GM21381 (cell line): Measurements from ENCODE around the gene RIOK2.
A peak's percentile ranks its signal among the peaks of the same experiment; 100 is the strongest.
"Not testable (repeated sequence)": the region's sequence is repeated elsewhere in the genome, so short reads cannot be mapped to it uniquely, and the experiment has no call there.

Source experiments
- ATAC-seq: cut with Tn5 transposase; IDR thresholded peaks from one replicate; pipeline ENCODE4 v1.9.1; 2021; ENCODE audit warnings: mild to moderate bottlenecking, moderate library complexity; ENCODE audit not compliant: unreplicated experiment

The RIOK2 gene

DNA sequence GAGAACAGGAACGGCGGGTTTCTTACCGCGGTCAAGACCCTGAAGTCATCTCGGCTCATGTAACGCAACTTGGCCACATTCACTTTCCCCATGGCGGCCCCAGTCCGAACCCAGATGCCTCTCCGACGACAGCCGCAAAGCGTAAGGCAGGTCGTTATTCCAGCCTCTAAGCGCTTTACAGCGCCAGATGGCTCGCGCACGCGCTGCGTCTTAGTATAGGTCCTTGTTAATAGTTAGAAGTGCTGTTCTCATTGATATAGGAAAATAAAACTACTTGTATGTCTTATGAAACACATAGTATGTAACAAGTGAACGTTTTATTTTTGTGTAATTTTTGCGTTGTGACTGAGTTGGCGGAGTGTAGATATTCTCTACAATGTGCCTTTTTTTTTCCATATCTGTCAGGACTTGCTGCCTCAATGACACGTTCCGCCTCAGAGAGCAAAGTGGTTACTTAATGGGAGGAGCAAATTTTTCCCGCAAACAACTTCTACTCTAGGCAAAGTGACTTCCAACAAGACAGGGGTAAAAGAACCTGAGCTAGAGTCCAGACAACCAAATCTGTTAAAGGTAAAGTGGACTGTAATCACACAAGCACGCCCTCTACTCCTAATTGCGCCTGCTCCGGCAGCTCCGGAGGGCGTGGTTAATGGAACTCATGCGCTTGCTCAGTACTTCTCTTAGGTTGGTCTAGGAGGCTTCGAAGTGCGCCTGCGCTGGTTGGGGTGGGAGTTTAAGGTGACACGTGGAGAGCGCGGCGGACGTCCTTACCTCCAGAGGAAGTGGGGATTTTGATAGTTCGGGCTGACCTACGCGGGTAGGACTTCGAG, at the start of gene RIOK2:
RIOK2 (minus strand) TSS at position 148 of the 830 bp plus-strand sequence; CDS start at position 92, 56 bp downstream.
- ATAC-seq = peak; percentile 85

DNA sequence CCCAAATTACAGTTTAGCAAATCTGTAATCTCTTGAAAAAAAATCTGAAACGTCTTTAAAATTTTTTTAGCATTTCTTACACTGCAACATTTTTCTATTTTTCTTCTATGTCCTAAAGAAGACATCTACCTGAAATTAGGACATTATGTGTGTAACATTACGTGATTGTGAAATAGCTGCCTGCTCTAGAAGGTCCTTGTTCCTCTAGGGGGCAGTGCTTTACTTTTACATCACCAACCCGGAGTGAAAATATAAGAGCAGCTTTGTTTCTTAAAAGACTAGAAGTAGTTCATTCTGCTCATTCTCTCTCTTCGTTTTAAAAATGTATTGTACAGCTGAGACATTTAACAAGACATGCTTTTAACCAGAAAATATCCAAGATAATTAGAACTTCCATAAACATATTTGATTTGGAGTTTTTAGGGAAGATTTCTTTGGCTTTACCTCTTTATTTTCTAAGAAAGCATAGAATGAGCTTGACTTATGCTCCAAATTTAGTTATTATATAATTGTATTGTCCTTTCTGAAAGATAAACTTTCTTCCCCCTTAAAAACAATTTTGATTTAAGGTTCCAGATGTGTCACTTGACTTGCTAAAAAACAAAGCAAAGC, 48.1 kb upstream of the RIOK2 start:
- ATAC-seq = peak; percentile 97

DNA sequence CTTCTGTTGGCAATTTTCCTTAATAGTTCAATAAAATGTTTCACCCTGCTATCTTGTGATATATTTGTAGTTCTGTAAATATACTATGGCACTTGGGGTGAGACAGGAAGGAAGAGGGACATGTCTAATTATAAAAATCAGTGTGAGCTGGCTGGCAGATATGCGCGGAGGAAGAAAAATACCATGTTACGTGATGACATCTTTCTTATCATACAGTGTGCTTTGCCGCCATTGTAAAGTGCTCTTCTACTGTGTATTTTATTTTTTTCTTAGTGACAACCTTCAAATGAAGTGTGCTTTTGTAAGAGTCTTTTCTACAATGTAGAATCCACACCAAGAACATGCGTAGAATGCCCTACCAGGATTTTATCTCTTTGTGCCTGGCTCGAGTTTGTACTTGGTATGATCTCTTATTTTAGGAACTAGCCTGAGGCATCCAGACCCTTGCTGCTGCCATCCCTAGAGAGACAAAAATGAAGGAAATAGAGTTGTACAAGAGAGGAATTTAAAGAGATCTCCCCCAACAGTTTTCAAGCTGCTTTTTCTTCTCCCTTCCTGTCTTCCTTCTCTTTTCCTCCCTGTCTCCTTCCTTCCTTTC, 46.7 kb upstream of the RIOK2 start:
- ATAC-seq = no peak

DNA sequence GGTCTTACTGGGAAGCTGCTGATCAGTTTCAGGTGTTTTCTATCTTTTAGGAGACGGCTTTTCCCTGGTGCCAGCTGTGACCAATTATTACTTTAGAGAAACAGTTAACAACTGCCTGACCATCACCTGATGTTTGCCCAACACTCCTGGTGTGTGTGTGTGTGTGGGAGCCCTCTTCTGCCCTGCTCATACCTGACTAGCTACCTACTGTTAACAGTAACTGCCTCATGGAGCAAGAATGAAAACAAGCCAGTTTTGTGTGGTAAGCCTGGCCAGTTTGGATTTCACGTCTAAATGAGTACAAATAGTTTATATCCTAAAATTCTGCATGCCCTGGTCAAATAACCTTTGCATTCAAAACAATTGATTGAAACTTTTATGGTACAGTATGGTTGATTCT, 46.1 kb upstream of the RIOK2 start:
- ATAC-seq = no peak

DNA sequence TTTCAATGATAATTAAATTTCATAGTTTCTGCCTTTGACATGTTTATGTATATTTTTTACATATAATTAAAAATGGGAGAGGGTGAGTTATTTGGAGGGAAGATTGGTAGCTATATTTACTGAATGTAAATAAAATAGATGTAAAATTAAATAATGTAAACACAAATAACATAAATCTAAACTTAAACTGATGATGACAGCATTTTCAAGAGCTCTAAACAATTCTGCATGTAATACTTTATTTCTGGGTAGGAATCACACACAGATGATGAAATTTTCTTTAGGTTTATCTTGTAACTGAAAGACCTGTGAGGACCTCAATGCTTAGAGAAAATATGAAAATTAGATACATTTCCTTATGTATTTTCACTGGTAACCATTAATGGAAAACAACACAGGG, 42.2 kb upstream of the RIOK2 start:
- no peak for ATAC-seq

DNA sequence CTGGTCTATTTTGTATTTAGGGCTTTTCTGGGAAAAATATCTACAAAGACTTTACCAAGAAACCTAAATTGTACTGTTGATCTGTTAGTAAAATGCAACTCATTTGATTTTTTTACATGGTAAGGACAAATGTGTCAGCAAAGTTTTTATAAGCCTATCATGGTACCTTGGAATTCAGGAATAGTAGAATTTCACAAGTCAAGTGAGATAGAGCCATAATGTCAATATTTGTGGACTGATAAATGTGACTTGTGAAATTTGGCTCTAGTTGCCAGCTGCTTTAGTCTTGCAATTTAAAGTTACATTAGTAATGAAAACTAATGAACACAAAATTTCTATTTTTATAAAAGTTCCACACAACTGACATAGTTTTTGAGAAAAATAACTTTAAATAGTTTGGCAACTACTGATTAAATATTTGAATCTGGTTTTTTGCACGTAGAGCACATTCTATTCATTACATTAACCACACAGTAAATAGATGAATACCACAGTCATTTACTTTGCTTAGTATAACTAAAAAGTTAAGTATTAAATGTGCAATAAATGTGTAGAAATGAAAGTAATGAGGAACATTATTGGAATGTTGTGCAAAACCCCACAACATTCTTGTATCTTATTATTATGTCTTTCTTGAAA, 41.2 kb upstream of the RIOK2 start:
- no peak for ATAC-seq

DNA sequence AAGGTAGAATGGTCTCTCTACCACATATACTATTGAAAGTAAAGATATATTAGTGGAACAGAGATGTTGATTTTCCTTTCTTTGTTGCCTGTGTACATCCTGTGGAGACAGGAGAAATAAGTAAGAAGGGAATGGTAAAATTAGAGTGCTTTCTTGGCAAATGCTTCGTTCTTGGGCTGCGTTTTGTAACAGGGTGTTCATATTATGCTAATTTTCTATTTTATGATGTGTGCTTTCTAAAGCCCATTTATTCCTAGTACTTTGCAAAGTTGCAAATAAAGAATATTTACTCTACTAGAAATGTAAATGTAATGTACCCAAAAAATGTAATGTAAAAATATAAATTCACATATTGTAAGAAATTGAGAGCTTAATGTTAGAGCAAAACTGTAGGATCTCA, 40.5 kb upstream of the RIOK2 start:
- ATAC-seq = no peak

DNA sequence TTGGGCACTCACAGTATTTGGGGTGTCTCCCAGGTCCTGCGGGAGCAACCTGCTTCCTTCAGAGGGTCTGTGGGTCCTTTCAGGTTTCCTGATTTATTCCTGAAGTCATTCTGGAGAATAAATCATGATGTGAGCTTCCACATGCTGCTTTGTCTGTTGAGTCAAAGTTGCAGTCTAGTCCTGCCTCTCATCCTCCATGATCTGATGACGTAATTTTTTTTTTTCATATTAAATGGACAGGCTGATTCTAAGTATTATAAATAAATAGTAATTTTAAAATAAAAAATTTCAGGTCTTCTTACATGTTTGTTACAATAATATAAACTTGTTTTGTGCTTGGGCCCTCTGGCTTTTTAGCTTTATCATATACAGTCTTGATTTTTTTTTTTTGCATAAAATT, 26.3 kb upstream of the RIOK2 start:
- no peak for ATAC-seq

DNA sequence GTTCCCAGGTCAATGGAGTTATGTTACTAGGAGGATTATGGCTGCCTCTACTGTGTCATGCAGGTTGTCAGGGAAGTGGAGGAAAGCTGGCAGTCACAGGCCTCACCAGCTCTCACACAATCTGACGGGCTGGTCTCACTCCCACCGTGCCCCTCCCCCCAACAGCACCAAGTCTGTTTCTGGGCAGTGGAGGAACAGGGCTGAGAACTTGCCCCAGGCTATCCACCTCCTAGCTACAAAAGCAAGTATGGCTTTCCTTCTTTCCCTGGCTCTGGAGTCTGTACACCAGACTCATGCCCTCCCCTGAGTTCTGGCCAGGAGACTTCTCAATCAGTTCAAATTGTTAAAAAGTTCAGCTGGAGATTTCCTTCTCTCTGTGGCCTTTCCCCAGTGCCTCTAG, 25.7 kb upstream of the RIOK2 start:
- ATAC-seq = no peak

DNA sequence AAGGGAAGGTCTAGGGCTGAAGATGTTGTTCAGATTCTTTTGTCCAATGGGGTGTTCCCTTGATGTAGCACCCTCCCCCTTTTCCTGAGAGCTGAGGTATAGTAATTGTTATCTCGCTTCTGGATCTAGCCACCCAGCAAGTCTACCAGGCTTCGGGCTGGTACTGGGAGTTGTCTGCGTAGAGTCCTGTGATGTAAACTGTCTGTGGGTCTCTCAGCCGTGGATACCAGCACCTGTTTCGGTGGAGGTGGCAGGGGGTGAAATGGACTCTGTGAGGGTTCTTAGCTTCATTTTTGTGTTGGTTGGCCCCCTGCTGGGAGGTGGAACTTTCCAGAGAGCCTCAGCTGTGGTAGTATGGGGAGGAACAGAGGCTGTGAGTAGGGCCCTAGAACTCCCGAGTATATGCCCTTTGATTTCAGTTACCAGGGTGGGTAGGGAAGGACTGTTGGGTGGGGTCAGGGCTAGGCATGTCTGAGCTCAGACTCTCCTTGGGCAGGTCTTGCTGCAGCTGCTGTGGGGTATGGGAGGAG, 25.2 kb upstream of the RIOK2 start:
- ATAC-seq = no peak

DNA sequence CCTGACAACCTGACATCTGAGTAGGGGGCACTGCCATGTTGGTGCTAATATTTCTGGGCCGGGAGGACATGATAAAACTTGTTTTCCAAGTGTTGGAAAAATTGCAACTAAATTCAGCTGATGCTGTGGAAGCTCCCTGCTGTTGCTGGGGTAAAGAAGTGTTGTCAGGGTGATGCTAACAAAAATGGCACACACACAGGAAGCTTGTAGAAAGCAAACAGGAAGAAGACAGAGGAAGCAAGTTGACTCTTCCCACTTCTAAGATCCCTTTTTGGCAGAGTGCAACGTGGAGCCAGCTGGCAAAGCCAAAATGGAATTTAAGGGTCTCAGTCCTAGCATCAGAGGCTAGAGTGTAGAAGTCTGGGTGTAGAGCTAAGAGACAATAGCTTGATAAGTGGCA, 11.3 kb upstream of the RIOK2 start:
- ATAC-seq = no peak

DNA sequence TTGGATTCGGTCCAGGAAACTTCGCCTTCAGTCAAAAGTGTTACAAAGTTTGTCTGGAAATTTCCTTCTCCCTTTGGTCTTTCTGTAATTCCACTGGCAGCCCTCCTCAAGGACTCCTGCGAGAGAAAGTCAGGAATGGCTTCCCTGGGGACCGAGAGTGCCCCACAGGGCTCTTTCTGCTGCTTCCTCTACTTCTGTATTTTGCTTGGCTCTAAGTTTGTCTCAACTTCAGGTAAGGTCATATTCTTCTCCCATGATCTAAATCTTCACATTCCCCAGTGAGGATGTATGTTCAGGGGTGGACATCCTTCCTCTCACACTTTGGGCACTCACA, 10.3 kb upstream of the RIOK2 start:
- ATAC-seq = no peak

DNA sequence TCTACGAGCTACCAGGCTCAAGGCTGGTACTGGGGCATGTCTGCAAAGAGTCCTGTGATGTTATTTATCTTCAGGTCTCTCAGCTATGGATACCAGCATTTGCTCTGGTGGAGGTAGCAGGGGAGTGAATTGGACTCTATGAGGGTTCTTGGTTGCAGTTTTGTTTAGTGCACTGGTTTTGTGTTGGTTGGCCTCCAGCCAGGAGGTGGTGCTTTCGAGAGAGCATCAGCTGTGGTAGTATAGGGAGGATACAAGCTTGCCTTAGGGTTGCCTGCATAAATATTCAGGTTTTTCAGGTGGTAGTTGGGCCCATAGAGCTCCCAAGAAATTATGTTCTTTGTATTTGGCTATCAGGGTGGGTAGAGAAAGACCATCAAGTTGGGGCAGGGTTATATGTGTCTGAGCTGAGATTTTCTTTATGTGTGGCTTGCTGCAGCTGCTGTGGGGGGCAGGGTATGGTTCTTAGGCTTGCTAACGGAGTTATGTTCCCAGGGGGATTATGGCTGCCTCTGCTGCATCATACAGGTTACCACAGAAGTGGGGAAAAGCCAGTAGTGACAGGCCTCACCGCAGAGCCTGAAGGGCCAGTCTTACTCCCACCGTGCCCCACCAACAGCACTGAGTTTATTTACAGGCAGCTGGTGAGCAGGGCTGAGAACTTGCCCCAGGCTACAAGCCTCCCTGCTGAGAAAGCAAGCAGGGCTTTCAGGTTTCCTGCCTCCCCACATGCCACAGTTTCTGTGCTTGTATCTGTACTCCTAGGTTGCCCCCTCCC, 9.7 kb upstream of the RIOK2 start:
- ATAC-seq = peak; percentile 71

DNA sequence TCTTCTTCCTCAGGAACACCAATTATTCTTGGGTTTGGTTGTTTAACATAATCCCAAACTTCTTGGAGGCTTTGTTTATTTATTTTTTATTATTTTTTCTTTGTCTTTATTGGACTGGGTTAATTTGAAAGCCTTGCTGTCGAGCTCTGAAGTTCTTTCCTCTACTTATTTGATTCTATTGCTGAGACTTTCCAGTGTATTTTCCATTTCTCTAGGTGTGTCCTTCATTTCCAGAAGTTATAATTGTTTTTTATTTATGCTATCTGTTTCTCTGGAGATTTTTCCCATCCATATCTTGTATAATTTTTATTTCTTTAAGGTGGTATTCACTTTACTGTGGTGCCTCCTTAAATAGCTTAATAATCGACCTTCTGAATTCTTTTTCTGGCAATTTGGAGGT, 8.8 kb upstream of the RIOK2 start:
- ATAC-seq = no peak

DNA sequence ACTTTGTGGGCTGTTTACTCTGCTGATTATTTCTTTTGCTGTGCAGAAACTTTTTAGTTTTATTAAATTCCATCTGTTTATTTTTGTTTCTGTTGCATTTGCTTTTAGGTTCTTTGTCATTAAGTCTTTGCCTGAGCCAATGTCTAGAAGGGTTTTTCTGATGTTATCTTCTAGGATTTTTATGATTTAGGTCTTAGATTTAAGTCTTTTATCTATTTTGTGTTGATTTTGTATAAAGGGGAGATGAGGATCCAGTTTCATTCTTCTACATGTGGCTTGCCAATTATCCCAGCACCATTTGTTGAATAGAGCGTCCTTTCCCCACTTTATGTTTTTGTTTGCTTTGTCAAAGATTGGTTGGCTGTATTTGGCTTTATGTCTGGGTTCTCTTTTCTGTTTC, 6.5 kb upstream of the RIOK2 start:
- not testable (repeated sequence) for ATAC-seq

DNA sequence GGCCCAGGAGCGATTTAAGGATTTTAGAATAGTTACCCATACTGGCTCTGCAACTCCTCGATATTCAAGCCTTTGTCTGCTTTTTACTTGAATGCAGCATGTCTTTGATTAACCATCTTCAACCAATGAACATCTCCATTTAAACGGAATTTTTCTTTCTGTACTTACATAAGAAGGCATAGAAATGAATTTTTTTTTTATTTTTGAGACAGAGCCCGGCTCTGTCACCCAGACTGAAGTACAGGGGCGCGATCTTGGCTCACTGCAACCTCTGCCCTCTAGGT, 825 bp upstream of the RIOK2 start:
- ATAC-seq = no peak

DNA sequence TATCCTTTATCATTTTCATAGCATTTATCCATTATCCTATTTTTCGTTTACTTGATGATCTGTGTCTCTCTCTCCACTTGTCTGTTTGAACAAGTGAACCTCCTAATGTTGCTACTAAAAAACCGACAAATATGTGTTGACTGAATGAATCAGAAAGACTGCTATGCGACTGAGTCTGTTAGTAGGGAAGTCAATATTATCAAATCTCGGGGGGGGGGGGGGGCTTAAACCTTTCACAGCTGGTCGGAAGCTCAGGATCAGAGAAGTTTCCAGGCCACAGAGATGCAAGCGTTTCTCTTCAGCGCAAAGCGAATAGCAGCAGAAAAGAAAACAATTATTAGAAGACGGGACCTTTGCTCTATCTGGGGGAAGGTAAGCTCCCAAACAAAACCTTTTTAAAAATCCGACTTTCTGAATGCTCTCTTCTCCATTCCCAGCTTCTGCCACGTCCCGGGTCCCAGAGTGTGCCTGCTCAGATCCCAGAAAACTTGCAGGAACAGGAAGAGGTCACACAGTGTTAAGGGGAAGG, 412 bp downstream of the RIOK2 start:
- no peak for ATAC-seq

DNA sequence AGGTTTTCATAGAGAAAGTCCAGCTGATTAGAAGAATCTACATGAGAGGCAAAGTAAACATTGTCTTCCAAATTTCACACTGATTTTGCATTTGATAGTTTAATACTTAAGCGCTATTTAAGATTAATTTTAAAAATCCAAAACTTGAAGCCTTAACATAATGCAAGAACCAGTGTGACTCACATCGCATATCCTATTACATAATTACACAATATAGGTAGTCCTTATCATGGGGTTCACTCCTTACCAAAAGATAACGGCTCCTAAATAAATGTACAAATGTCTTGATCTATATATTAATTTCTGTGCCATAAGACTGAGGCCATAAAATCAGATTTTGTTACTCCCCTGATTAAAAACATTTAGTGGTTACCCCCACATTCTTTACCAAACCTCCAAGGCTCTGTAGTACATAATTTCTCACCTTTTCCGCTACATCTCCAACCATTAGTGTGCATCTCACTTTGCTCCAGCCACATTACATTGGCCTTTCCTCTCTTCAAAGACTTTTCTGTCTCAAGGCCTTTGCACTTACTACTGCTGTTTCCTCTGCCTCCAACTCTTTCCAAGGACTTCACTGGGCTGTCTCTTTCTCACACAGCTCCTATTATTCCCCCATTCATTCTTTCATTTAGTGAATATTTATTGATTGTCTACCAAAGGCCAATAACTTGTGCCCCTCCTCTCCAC, 1.0 kb downstream of the RIOK2 start:
- ATAC-seq = no peak

DNA sequence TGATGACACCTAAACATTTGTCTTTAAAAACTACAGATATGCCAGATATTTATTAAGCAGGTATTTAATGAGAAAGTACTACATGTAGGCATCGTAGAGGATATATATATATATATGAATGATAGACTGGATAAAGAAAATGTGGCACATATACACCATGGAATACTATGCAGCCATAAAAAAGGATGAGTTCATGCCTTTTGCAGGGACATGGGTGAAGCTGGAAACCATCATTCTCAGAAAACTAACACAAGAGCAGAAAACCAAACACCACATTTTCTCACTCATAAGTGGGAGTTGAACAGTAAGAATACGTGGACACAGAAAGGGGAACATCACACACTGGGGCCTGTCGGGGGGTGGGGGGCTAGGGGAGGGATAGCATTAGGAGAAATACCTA, 3.6 kb downstream of the RIOK2 start:
- ATAC-seq = not testable (repeated sequence)

DNA sequence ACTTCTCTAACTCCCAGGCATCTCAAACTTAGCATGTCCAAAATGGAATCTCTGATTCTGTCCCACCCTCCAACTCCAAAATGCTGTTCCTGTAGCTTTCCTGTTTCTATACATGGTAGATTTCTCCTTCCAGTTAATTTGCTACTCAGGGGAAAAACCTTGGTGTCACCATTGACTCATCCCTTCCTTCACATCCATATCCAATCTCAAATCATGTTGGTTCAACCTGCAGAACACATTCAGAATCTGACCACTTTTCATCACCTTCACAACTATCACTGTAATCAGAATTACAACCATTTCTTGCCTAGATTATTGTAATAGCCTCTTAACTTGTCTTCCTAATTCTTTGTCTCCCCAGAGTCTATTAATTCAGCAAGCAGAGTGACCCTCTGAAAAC, 10.8 kb downstream of the RIOK2 start:
- ATAC-seq = no peak
